Stimulated activated CD4-positive, alpha-beta T cell treated with anti-CD3 and anti-CD28 coated beads, TNF-alpha, amount 100 ng/mL, for 24 hours (primary cell): ENCODE results near the gene C14orf93.

ENCODE experiments used
- DNase-seq, 3 experiments: peaks; one replicate each; pipeline ENCODE4 v3.0.0-alpha.2; 2020; ENCODE audit warnings: low read depth in 3 of 3

The C14orf93 gene

GRCh38 chr14:23045419-23046357, 35.7 kb upstream of the C14orf93 start:
- DNase-seq: no peak

GRCh38 chr14:23044840-23045239, 34.9 kb upstream of the C14orf93 start:
- no peak for DNase-seq

GRCh38 chr14:23043754-23044153, 33.8 kb upstream of the C14orf93 start:
- DNase-seq: no peak

GRCh38 chr14:23043145-23043544, 33.2 kb upstream of the C14orf93 start:
- no peak for DNase-seq

GRCh38 chr14:23042162-23042965, 32.4 kb upstream of the C14orf93 start, which contains the start of gene PSMB11:
Gene PSMB11, plus strand, starts transcription at chr14:23042212. Its CDS starts 14 bp downstream, at chr14:23042226.
- DNase-seq: no peak

- no peak for DNase-seq
These were observed 31.8 kb upstream of the C14orf93 start for GRCh38 chr14:23041729-23042128.

GRCh38 chr14:23040100-23040499, 30.2 kb upstream of the C14orf93 start:
- no peak for DNase-seq

GRCh38 chr14:23035303-23036144, 25.6 kb upstream of the C14orf93 start:
- no peak for DNase-seq

- peak; percentile 71 to 86 (median 84) for DNase-seq
These were observed 24.8 kb upstream of the C14orf93 start, which contains the start of gene PSMB5 for GRCh38 chr14:23034498-23035302. Gene PSMB5, minus strand, starts transcription at chr14:23034900. Its CDS starts 19 bp downstream, at chr14:23034881.

GRCh38 chr14:23033801-23034497, 24.0 kb upstream of the C14orf93 start:
- DNase-seq: peak in 1 of 3 experiments; percentile 20

GRCh38 chr14:23033251-23033727, 23.3 kb upstream of the C14orf93 start:
- no peak for DNase-seq

GRCh38 chr14:23030936-23031335, 21.0 kb upstream of the C14orf93 start:
- no peak for DNase-seq

- DNase-seq: no peak
These were observed 18.9 kb upstream of the C14orf93 start for GRCh38 chr14:23028799-23029198.

- no peak for DNase-seq
These were observed 15.3 kb upstream of the C14orf93 start for GRCh38 chr14:23025151-23025814.

GRCh38 chr14:23024612-23025075, 14.7 kb upstream of the C14orf93 start:
- DNase-seq: no peak

GRCh38 chr14:23023795-23024152, 13.8 kb upstream of the C14orf93 start:
- DNase-seq: no peak

GRCh38 chr14:23023022-23023794, 13.3 kb upstream of the C14orf93 start:
- DNase-seq: no peak

GRCh38 chr14:23021889-23022442, 12.0 kb upstream of the C14orf93 start:
- no peak for DNase-seq
